Erythroblast (primary cell): Measurements from ENCODE around the gene MOB3C.

Source experiments
- DNase-seq, 2 experiments: peaks; one replicate each; lab custom pipeline; 2025; lab: John Stamatoyannopoulos, UW
- GATA1 ChIP-seq: IDR thresholded peaks from 2 replicates; pipeline ENCODE4 v1.6.1; 2011; ENCODE audit warnings: low read depth, mild to moderate bottlenecking, control low read depth, low read length, moderate library complexity
- POLR2A ChIP-seq: IDR thresholded peaks from 2 replicates; pipeline ENCODE4 v1.6.1; 2011; ENCODE audit warnings: mild to moderate bottlenecking, low read length

MOB3C gene

GRCh38 chr1:46621930-46622329, 5.3 kb upstream of the MOB3C start:
- DNase-seq = no peak
- TF ChIP-seq GATA1 = no peak
- TF ChIP-seq POLR2A = no peak

- TF ChIP-seq POLR2A (no peak), GATA1 (no peak)
- no peak for DNase-seq
Measured at GRCh38 chr1:46619656-46620258, 3.1 kb upstream of the MOB3C start.

GRCh38 chr1:46618754-46619415, 2.3 kb upstream of the MOB3C start:
- no peak for TF ChIP-seq POLR2A
- no peak for TF ChIP-seq GATA1
- no peak for DNase-seq

DNA sequence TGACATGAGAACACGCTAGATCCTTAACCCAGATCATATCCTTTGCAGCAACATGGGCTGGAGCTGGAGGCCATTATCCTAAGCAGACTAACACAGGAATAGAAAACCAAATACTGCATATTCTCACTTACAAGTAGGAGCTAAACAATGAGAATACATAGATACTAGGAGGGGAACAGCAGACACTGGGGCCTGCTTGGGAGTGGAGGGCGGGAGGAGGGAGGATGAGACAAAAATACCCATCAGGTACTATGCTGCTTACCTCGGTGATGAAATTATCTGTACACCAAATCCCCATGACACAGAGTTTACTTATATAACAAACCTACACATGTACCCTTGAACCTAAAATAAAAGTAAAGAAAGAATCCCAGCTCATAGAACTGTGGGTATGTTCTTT, 1.2 kb upstream of the MOB3C start:
- TF ChIP-seq POLR2A (no peak), GATA1 (no peak)
- DNase-seq = no peak

DNA sequence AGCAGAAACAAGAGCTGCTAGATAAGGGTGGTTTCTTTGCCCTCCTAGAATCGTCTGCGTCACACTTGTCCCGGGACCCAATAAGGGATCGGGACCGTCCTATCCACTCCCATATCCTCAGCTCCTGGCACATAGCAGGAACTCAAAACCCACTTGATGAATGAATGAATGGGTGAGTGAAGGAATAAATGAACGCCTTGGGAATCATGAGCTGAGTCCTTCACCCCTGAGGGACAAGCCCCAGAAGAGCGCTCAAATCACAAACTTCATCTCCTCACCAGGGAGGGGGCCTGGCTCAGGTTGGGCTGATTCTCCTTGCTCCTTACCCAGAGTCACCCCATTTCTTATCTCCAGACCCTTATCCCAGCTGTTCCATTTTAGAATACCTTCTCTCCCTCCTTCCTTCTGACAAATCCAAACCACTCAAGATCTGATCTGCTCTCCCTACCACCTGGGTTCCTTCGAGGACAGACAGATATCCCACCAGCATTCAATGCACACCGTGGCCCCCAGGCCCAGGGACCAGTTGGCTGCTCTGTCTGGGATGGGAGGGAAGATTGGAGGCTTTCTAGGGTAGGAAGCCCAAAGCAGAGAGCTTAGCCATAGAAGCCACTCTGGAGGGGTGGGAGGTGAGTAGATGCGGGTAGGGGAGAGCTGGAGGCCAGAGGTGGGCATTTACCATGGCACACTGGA, 643 bp upstream of the MOB3C start:
- TF ChIP-seq GATA1 (no peak), POLR2A (no peak)

DNA sequence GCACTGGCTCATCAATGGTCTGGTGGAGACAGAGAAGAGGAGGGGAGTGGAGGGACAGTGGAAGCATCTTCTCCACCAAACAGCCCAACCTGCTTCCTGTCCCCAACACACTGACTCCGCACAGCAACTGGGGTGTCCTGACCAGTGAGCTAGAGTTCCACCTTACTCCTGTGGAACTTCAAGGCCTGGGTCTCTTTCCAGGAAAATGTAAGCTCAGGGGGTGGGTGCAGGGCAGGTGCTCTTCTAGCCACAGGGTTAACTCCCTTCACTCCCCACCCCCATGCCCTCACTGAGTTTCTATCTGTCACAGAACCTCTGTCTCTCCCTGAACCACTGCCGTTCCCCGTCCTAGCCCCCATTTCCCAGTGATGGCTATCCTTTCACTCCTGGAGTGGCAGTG, 876 bp downstream of the MOB3C start:
- TF ChIP-seq POLR2A (no peak), GATA1 (no peak)
- peak in 1 of 2 experiments; percentile 43 for DNase-seq

More for the DNA sequence above, 643 bp upstream of the MOB3C start:
- no peak for DNase-seq

GRCh38 chr1:46615088-46615487, 1.5 kb downstream of the MOB3C start:
- DNase-seq = no peak
- TF ChIP-seq GATA1 (no peak), POLR2A (no peak)

DNA sequence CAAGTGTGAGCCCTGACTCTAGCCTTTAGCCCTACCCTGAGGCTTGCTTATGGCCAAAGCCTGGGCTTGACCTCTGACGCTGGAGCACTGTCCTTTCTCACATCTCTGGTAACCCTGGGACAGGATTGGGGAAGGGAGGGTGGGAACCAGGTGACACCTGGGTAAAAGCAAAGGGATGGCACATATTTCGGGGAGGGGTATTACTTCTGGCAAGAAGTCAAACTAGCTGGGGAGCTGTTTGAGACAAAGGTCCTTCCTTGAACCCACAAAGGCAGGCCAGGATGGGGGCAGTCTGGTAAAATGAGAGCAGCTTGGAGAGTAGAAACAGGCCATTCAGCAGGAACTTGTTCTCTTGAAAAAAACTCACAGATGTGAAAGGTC, 2.0 kb downstream of the MOB3C start:
- no peak for DNase-seq
- TF ChIP-seq GATA1 = no peak
- TF ChIP-seq POLR2A = no peak

- peak; percentile 10 for TF ChIP-seq POLR2A
- no peak for TF ChIP-seq GATA1
- peak; percentile 67 to 77 for DNase-seq
Measured at GRCh38 chr1:46613661-46614603, 2.7 kb downstream of the MOB3C start.

DNA sequence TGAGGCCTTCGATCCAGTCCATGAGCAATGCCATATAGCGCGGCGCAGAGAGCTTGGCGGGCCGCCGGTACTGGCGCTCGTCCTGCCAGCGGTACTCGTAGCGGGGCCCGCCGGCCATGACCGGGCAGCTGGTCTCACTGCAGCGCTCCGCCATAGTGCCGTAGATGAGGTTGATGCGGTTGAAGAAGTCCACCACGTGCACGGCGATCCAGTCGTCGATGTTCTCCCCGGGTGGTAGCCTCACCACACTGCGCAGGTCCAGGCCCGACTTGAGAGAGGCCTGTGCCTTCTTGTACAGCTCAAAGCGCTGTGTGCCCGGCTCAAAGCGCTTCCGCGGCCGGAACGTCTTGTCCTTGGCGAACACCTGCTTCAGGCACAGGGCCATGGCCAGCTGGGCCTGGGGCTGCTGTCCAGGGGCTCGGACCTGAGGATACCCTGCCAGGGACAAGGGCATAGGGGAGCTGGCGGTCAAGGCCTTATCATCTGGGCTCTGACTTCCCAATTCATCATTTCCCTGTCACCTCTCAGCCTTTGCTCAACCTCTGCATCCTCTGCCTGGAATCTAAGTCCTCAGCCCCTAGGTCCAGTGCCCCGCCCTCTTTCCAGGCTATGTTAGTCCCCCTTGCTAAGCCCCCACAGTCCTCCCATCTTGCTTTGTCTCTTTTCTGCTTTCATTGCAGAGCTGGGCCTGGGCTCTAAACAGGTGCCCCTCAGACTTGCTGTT, 3.5 kb downstream of the MOB3C start:
- peak in 1 of 2 experiments; percentile 37 for DNase-seq
- no peak for TF ChIP-seq POLR2A
- TF ChIP-seq GATA1 = no peak

GRCh38 chr1:46611691-46612221, 4.9 kb downstream of the MOB3C start:
- peak; percentile 88 to 91 for DNase-seq
- TF ChIP-seq POLR2A (peak; percentile 79), GATA1 (no peak)

GRCh38 chr1:46607345-46608130, 9.1 kb downstream of the MOB3C start:
- no peak for DNase-seq
- TF ChIP-seq POLR2A (no peak), GATA1 (no peak)
